NT2/D1 (cell line): ENCODE data around the gene CBX8.
A peak's percentile ranks its signal among the peaks of the same experiment; 100 is the strongest.

ENCODE experiments used
- DNase-seq: peaks from one replicate; pipeline ENCODE4 v3.0.0-alpha.2; 2011; ENCODE audit warnings: low read depth, low spot score
- H3K27me3 ChIP-seq: 2 replicates; pipeline ENCODE4 v1.6.0; 2011; ENCODE audit warnings: mild to moderate bottlenecking; ENCODE audit not compliant: insufficient read length, insufficient read depth
- H3K36me3 ChIP-seq: 2 replicates; pipeline ENCODE4 v1.6.1; 2011; ENCODE audit warnings: mild to moderate bottlenecking, low read length, mixed read lengths; ENCODE audit not compliant: insufficient read depth, insufficient read length
- H3K4me1 ChIP-seq: 2 replicates; pipeline ENCODE4 v1.5.1; 2011; ENCODE audit not compliant: insufficient read depth, insufficient read length
- H3K4me3 ChIP-seq: 2 replicates; pipeline ENCODE4 v1.5.1; 2011; ENCODE audit warnings: low read depth; ENCODE audit not compliant: insufficient read length
- H3K9ac ChIP-seq: 2 replicates; pipeline ENCODE4 v1.6.0; 2011; ENCODE audit warnings: low read depth; ENCODE audit not compliant: insufficient read length
- H3K9me3 ChIP-seq: 2 replicates; pipeline ENCODE4 v1.5.1; 2011; ENCODE audit warnings: mild to moderate bottlenecking, low read length; ENCODE audit not compliant: insufficient read depth
- SUZ12 ChIP-seq: IDR thresholded peaks from 2 replicates; pipeline ENCODE4 v1.6.1; 2011; ENCODE audit not compliant: insufficient read length, insufficient read depth; ENCODE audit errors: extremely low read depth
- YY1 ChIP-seq: IDR thresholded peaks from 2 replicates; pipeline ENCODE4 v1.6.1; 2011; ENCODE audit not compliant: insufficient read length, insufficient read depth
- ZNF274 ChIP-seq: IDR thresholded peaks from 2 replicates; pipeline ENCODE4 v1.6.1; 2011; ENCODE audit warnings: mild to moderate bottlenecking, low read depth, low read length

The CBX8 gene

GRCh38 chr17:79796763-79797491 is at the start of gene CBX8:
Gene CBX8, minus strand, starts transcription at chr17:79797077. Its CDS starts 79 bp downstream, at chr17:79796998.
- Histone ChIP-seq H3K9ac (peak within 1 kb of the TSS; percentile 88), H3K27me3 (peaks cover 90% of the 10 kb centered on the region), H3K36me3 (peaks cover 18% of the 10 kb centered on the region), H3K9me3 (no peaks in the 10 kb centered on the region), H3K4me3 (peak within 1 kb of the TSS; percentile 73), H3K4me1 (peaks cover 30% of the 10 kb centered on the region)
- peak; percentile 97 for DNase-seq
- TF ChIP-seq SUZ12 (no peak), YY1 (no peak), ZNF274 (no peak)

DNA sequence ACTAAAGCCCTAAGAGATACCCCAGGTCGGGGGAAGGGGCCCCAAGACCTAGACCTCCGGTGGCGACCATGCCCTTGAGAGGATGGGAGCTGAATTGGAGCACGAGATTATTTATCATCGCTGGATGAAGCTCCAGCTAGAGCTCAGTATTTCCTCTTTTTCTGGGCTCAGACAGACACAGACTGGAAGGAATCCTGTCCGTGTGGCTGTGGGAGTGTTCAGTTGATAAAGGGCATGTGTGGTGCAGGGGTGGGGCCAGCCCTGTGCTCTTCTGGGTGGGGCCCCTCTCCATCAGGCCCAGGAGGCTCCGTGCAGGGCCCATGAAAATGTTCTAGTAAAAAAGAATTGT is 48.7 kb upstream of the CBX8 start:
- Histone ChIP-seq H3K36me3 (no peaks in the 10 kb centered on the region), H3K27me3 (peaks cover 78% of the 10 kb centered on the region), H3K9me3 (peaks cover under 1% of the 10 kb centered on the region; the same call in 1 of the 2 replicates), H3K4me3 (no peak overlapping the region), H3K9ac (peak overlapping the region; percentile 44), H3K4me1 (peaks cover 18% of the 10 kb centered on the region)
- no peak for TF ChIP-seq ZNF274
- no peak for TF ChIP-seq SUZ12
- no peak for TF ChIP-seq YY1
- DNase-seq = no peak

- DNase-seq = no peak
- Histone ChIP-seq H3K9ac (peak overlapping the region; percentile 44), H3K27me3 (peaks cover 84% of the 10 kb centered on the region), H3K4me1 (peaks cover 20% of the 10 kb centered on the region), H3K9me3 (peaks cover 6% of the 10 kb centered on the region; the same call in 1 of the 2 replicates), H3K4me3 (peak overlapping the region; percentile 62), H3K36me3 (no peaks in the 10 kb centered on the region)
- TF ChIP-seq SUZ12 (no peak), YY1 (no peak), ZNF274 (no peak)
Observed at GRCh38 chr17:79844869-79845600, 48.2 kb upstream of the CBX8 start.

GRCh38 chr17:79843816-79844800 is 47.2 kb upstream of the CBX8 start:
- peaks cover 8% of the 10 kb centered on the region; the same call in 1 of the 2 replicates for H3K9me3 ChIP-seq
- no peaks in the 10 kb centered on the region for H3K36me3 ChIP-seq
- H3K27me3 ChIP-seq = peaks cover 87% of the 10 kb centered on the region
- no peak for DNase-seq
- H3K4me1 ChIP-seq = peaks cover 17% of the 10 kb centered on the region
- no peak for TF ChIP-seq YY1
- H3K9ac ChIP-seq = peak overlapping the region; percentile 87
- H3K4me3 ChIP-seq = peak overlapping the region; percentile 62

- Histone ChIP-seq H3K9ac (peak overlapping the region; percentile 56), H3K27me3 (peaks cover 81% of the 10 kb centered on the region), H3K9me3 (peaks cover 8% of the 10 kb centered on the region; the same call in 1 of the 2 replicates), H3K36me3 (no peaks in the 10 kb centered on the region), H3K4me1 (peaks cover 17% of the 10 kb centered on the region), H3K4me3 (peak overlapping the region; percentile 62)
- TF ChIP-seq SUZ12 (no peak), YY1 (no peak)
- no peak for DNase-seq
Observed at GRCh38 chr17:79843474-79843815, 46.6 kb upstream of the CBX8 start.

- H3K27me3 ChIP-seq = peaks cover 75% of the 10 kb centered on the region
Observed at GRCh38 chr17:79842656-79843473, 46.0 kb upstream of the CBX8 start.

More at GRCh38 chr17:79842656-79843473, 46.0 kb upstream of the CBX8 start:
- no peak for DNase-seq
- H3K9me3 ChIP-seq = peaks cover 8% of the 10 kb centered on the region; the same call in 1 of the 2 replicates
- H3K36me3 ChIP-seq = no peaks in the 10 kb centered on the region
- H3K4me1 ChIP-seq = peaks cover 17% of the 10 kb centered on the region
- peak overlapping the region; percentile 62 for H3K4me3 ChIP-seq
- peak; percentile 94 for TF ChIP-seq SUZ12
- no peak for TF ChIP-seq YY1
- no peak for TF ChIP-seq ZNF274
- peak overlapping the region; percentile 56 for H3K9ac ChIP-seq
